ENCODE results near the gene A2ML1.

Gene A2ML1

DNA sequence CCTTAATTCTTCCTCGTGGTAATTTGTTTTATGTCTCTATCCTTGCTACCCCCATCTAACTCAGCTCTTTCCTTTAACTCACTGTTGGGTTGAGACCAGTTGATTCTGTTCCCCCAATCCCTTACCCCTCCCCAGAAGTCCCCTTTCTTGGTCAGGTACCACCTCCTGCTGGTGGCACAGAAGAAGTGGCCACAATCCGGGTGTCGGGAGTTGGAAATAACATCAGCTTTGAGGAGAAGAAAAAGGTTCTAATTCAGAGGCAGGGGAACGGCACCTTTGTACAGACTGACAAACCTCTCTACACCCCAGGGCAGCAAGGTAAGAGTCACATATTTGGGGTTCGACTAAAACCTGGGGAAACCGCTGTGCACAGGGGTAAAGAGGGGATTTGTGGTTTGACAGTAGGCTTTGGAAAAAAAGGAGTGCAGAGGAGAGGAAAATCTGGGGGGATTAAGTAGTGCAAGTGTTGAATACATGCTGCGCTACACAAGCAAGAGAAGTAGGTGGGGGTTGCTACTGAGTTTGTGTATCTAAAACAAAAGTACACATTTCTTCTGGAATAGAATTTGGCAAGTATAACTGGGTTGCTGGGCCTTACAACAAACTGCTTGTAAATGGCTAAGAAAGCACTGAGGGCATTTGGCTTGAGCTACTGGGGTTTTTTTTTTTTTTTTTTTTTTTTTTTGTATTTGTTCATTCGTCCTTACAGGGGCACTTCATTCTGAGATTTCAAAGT, 1.3 kb downstream of the A2ML1 start:
- no peak overlapping the region for H3K4me3 ChIP-seq (ENCODE audit: control insufficient read depth, low read depth, low read length)
- peak; percentile 16 for DNase-seq (ENCODE audit: low read depth)
- TF ChIP-seq, protein P1, sequence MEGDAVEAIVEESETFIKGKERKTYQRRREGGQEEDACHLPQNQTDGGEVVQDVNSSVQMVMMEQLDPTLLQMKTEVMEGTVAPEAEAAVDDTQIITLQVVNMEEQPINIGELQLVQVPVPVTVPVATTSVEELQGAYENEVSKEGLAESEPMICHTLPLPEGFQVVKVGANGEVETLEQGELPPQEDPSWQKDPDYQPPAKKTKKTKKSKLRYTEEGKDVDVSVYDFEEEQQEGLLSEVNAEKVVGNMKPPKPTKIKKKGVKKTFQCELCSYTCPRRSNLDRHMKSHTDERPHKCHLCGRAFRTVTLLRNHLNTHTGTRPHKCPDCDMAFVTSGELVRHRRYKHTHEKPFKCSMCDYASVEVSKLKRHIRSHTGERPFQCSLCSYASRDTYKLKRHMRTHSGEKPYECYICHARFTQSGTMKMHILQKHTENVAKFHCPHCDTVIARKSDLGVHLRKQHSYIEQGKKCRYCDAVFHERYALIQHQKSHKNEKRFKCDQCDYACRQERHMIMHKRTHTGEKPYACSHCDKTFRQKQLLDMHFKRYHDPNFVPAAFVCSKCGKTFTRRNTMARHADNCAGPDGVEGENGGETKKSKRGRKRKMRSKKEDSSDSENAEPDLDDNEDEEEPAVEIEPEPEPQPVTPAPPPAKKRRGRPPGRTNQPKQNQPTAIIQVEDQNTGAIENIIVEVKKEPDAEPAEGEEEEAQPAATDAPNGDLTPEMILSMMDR (conservative IDR thresholded peaks at IDR 0.05; ENCODE audit: control insufficient read depth, insufficient read depth, low read depth, low read length), result peak; percentile 52

DNA sequence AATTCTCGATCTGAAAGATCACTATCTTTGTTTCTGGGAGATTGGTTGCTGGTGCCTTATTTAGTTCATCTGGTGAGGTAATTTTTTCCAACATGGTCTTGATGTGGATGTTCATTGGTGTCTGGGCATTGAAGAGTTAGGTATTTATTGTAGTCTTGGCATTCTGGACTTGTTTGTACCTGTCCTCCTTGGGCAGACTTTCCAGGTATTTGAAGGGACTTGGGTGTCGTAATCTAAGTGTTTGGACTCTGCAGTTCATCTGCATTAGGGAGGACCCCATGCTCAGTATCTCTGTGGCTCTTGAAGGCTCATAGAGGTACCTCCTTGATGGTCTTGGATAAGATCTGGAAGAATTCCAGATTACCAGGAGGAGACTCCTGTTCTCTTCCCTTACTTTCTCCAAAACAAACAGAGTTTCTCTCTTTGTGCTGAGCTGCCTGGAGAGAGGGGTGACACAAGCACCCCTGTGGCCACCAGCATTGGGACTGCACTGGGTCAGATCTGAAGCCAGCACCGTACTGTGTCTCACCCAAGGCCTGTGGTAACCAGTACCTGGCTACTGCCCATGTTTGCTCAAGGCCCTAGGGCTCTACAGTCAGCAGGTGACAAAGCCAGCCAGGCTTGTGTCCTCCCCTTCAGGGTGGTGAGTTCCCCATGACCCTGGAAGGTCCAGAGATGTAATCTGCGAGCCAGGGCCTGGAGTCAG, 5.3 kb downstream of the A2ML1 start:
- TF ChIP-seq, protein P1 (conservative IDR thresholded peaks at IDR 0.05; ENCODE audit: control insufficient read depth, insufficient read depth, low read depth, low read length), result no peak
- no peak for DNase-seq (ENCODE audit: low read depth)
- no peak overlapping the region for H3K4me3 ChIP-seq (ENCODE audit: control insufficient read depth, low read depth, low read length)

DNA sequence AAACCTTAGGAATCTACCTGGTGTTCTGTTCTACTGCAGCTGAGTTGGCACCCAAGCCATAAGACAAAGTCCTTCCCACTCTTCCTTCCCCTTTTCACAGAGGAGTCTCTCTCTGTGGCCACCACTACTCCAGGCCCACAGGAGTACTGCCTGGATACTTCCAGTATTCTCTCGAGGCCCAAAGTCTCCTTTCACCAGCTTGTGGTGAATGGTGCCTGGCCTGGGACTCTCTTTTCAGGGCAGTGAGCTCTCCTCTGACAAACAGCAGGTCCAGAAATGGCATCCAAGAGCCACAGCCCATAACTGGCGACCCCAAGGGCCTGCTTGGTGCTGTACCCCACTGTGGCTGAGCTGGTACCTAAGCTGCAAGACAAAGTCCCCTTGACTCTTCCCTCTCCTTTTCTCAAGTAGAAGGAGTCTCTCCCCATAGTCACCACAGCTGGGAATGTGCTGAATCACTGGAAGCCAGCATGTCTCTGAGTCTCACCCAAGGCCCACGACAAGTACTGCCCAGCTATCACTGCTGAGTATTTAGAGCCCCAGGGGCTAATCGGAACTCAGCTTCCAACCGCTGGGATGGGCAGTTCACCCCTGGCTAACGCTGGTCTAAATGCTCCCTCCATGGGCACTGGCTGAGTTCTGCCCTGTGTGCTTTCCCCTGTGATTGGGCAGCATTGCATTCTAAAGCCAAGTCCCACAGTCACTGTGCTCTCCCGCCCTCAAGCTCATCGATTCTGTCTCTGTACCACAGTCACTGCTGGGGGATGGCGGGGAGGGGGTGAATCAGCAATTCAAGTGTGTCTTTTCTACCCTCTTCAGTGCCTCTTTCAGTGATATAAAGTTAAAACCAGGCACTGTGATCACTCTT, 6.1 kb downstream of the A2ML1 start:
- TF ChIP-seq, protein P1 (conservative IDR thresholded peaks at IDR 0.05; ENCODE audit: control insufficient read depth, insufficient read depth, low read depth, low read length), result no peak
- DNase-seq (ENCODE audit: low read depth), result no peak
- H3K4me3 ChIP-seq (ENCODE audit: control insufficient read depth, low read depth, low read length), result no peak overlapping the region

- TF ChIP-seq, protein P1 (conservative IDR thresholded peaks at IDR 0.05; ENCODE audit: control insufficient read depth, insufficient read depth, low read depth, low read length), result no peak
- no peak overlapping the region for H3K4me3 ChIP-seq (ENCODE audit: control insufficient read depth, low read depth, low read length)
- DNase-seq (ENCODE audit: low read depth), result no peak
Observed at GRCh38 chr12:8829125-8829518, 6.7 kb downstream of the A2ML1 start.

GRCh38 chr12:8829621-8830020, 7.2 kb downstream of the A2ML1 start:
- no peak for DNase-seq (ENCODE audit: low read depth)
- TF ChIP-seq, protein P1 (conservative IDR thresholded peaks at IDR 0.05; ENCODE audit: control insufficient read depth, insufficient read depth, low read depth, low read length), result no peak

GRCh38 chr12:8831116-8831515, 8.7 kb downstream of the A2ML1 start:
- TF ChIP-seq, protein P1 (conservative IDR thresholded peaks at IDR 0.05; ENCODE audit: control insufficient read depth, insufficient read depth, low read depth, low read length), result no peak
- DNase-seq (ENCODE audit: low read depth), result no peak
- no peak overlapping the region for H3K4me3 ChIP-seq (ENCODE audit: control insufficient read depth, low read depth, low read length)

More at GRCh38 chr12:8829621-8830020, 7.2 kb downstream of the A2ML1 start:
- H3K4me3 ChIP-seq (ENCODE audit: control insufficient read depth, low read depth, low read length), result no peak overlapping the region
